CD14-positive monocyte (primary cell): Measurements from ENCODE around the gene WNT10A. TPM values are rescaled to one million over a fixed set of nuclear protein-coding genes. Genes with fewer than 3 reads are reported as not detected.

Source experiments
- DNase-seq, 3 donors: peaks; one replicate each; pipeline ENCODE4 v3.0.0-alpha.2; 2011 to 2022
- H2AFZ ChIP-seq: 2 replicates; pipeline ENCODE4 v1.6.0; 2012; ENCODE audit warnings: mild to moderate bottlenecking, low read depth, low read length, inconsistent platforms; ENCODE audit not compliant: insufficient read depth, poor library complexity, severe bottlenecking
- H3K27ac ChIP-seq, 2 donors: 1 replicate in 1 of 2; 2 replicates in 1 of 2; pipeline ENCODE4 v1.5.1; 2012 to 2013; ENCODE audit warnings: low read length in 2 of 2, control low read depth in 1 of 2, inconsistent platforms in 1 of 2, low read depth in 1 of 2, mild to moderate bottlenecking in 1 of 2
- H3K27me3 ChIP-seq, 2 donors: one replicate each; pipeline versions ENCODE4 v1.6.0 to v1.6.1; 2011 to 2013; ENCODE audit warnings: low read length in 2 of 2; ENCODE audit not compliant: control insufficient read depth in 2 of 2, insufficient read depth in 2 of 2
- H3K36me3 ChIP-seq, 2 donors: replicated peaks in 1 of 2; 1 replicate in 1 of 2; 2 replicates in 1 of 2; pipeline versions ENCODE4 v1.5.1 to v1.6.1; 2012 to 2013; ENCODE audit warnings: low read length in 2 of 2, control low read depth in 1 of 2, inconsistent platforms in 1 of 2, mild to moderate bottlenecking in 1 of 2; ENCODE audit not compliant: insufficient read depth in 2 of 2, control insufficient read depth in 1 of 2
- H3K4me1 ChIP-seq, 2 donors: 1 replicate in 1 of 2; 2 replicates in 1 of 2; pipeline versions ENCODE4 v1.5.1 to v1.6.1; 2012 to 2013; ENCODE audit warnings: low read length in 2 of 2, control low read depth in 1 of 2, inconsistent platforms in 1 of 2, mild to moderate bottlenecking in 1 of 2, moderate library complexity in 1 of 2; ENCODE audit not compliant: insufficient read depth in 2 of 2, control insufficient read depth in 1 of 2
- H3K4me2 ChIP-seq: replicated peaks from 2 replicates; pipeline ENCODE3; 2012; ENCODE audit warnings: low read length, moderate library complexity, mild to moderate bottlenecking; ENCODE audit not compliant: poor library complexity, severe bottlenecking; ENCODE audit errors: extremely low read depth
- H3K4me3 ChIP-seq, 3 experiments: fragments of 200-600 bp in 1 of 3; sonication (generic) in 1 of 3; replicated peaks in 1 of 3; 1 replicate in 2 of 3; 2 replicates in 1 of 3; pipeline ENCODE4 v1.5.1; 2011 to 2013; ENCODE audit warnings: low read length in 3 of 3, mild to moderate bottlenecking in 3 of 3, control low read depth in 2 of 3, low read depth in 2 of 3, inconsistent platforms in 1 of 3, moderate library complexity in 1 of 3
- H3K79me2 ChIP-seq: 2 replicates; pipeline ENCODE4 v1.6.0; 2012; ENCODE audit warnings: mild to moderate bottlenecking, control low read depth, inconsistent platforms, low read length, moderate library complexity; ENCODE audit not compliant: insufficient read depth
- H3K9ac ChIP-seq: 2 replicates; pipeline ENCODE4 v1.6.0; 2017; ENCODE audit warnings: low read length, mild to moderate bottlenecking; ENCODE audit not compliant: insufficient read depth, poor library complexity, severe bottlenecking
- H3K9me3 ChIP-seq, 2 donors: replicated peaks in 1 of 2; 1 replicate in 1 of 2; 2 replicates in 1 of 2; pipeline versions ENCODE4 v1.5.1 to v1.6.1; 2012 to 2013; ENCODE audit warnings: low read length in 2 of 2, control low read depth in 1 of 2; ENCODE audit not compliant: control insufficient read depth in 1 of 2, insufficient read depth in 1 of 2
- H4K20me1 ChIP-seq: 2 replicates; pipeline ENCODE4 v1.6.0; 2012; ENCODE audit warnings: mild to moderate bottlenecking, low read length, control low read depth, moderate library complexity; ENCODE audit not compliant: insufficient read depth
- H3K27ac Mint-ChIP-seq, 7 donors: one replicate each; pipeline ENCODE4 v1.8.0; 2020; ENCODE audit warnings: mild to moderate bottlenecking in 7 of 7, mixed read lengths in 7 of 7, moderate library complexity in 6 of 7, inconsistent platforms in 2 of 7
- H3K27me3 Mint-ChIP-seq, 3 donors: one replicate each; pipeline ENCODE4 v1.8.0; 2021 to 2022; ENCODE audit warnings: low read depth in 3 of 3, mild to moderate bottlenecking in 3 of 3, mixed read lengths in 3 of 3, moderate library complexity in 3 of 3, inconsistent platforms in 1 of 3
- H3K36me3 Mint-ChIP-seq, 2 donors: one replicate each; pipeline ENCODE4 v1.8.0; 2020; ENCODE audit warnings: mixed read lengths in 2 of 2, inconsistent platforms in 1 of 2, mild to moderate bottlenecking in 1 of 2
- H3K4me1 Mint-ChIP-seq: one replicate; pipeline ENCODE4 v1.8.0; 2020; ENCODE audit warnings: mild to moderate bottlenecking, mixed read lengths
- H3K4me3 Mint-ChIP-seq, 2 donors: one replicate each; pipeline ENCODE4 v1.8.0; 2020; ENCODE audit warnings: mild to moderate bottlenecking in 2 of 2, mixed read lengths in 2 of 2, moderate library complexity in 1 of 2
- H3K9me3 Mint-ChIP-seq, 7 donors: one replicate each; pipeline ENCODE4 v1.8.0; 2020 to 2022; ENCODE audit warnings: mixed read lengths in 7 of 7, mild to moderate bottlenecking in 6 of 7, moderate library complexity in 6 of 7, inconsistent platforms in 2 of 7
- CTCF ChIP-seq: fragments of 200-600 bp; IDR thresholded peaks from one replicate; pipeline ENCODE4 v1.8.0; 2022; ENCODE audit warnings: antibody characterized with exemption, mild to moderate bottlenecking
- WGBS: methylation state at CpG from one replicate; pipeline ENCODE4 v1.1.5; 2013; ENCODE audit warnings: missing lambda C conversion rate; ENCODE audit not compliant: insufficient coverage; 5-methylcytosine and 5-hydroxymethylcytosine counted together
- intact Hi-C, 2 donors: fragments of 100-400 bp; cut with micrococcal nuclease; formaldehyde crosslinking; loops; one replicate each; pipeline versions ENCODE4 v1.15.0 to v1.15.1; 2023
- polyA plus RNA-seq, 3 donors: library from polyadenylated mRNA; depleted of rRNA in 1 of 3; unstranded in 2 of 3; stranded (reverse) in 1 of 3; fragments of 300-500 nt in 2 of 3; fragments of >200 nt in 1 of 3; fragmentation: Illumina TruSeq in 2 of 3; gene quantifications; 1 replicate in 2 of 3; 2 replicates in 1 of 3; pipeline ENCODE4 v1.2.3, GENCODE V29; 2012 to 2021

Gene WNT10A
- polyA plus RNA-seq, 3 donors: 0.04 TPM; not detected in 2

DNA sequence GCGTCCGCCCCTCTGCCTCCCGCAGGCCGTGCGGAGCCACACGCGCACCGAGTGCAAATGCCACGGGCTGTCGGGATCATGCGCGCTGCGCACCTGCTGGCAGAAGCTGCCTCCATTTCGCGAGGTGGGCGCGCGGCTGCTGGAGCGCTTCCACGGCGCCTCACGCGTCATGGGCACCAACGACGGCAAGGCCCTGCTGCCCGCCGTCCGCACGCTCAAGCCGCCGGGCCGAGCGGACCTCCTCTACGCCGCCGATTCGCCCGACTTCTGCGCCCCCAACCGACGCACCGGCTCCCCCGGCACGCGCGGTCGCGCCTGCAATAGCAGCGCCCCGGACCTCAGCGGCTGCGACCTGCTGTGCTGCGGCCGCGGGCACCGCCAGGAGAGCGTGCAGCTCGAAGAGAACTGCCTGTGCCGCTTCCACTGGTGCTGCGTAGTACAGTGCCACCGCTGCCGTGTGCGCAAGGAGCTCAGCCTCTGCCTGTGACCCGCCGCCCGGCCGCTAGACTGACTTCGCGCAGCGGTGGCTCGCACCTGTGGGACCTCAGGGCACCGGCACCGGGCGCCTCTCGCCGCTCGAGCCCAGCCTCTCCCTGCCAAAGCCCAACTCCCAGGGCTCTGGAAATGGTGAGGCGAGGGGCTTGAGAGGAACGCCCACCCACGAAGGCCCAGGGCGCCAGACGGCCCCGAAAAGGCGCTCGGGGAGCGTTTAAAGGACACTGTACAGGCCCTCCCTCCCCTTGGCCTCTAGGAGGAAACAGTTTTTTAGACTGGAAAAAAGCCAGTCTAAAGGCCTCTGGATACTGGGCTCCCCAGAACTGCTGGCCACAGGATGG is 7.1 kb upstream of the WNT10A start:
- H3K36me3 ChIP-seq: no peaks in the 10 kb centered on the region
- H3K4me1 Mint-ChIP-seq: peaks cover 29% of the 10 kb centered on the region
- no peaks in the 10 kb centered on the region for H3K79me2 ChIP-seq
- H3K4me1 ChIP-seq: peaks cover 25 to 30% of the 10 kb centered on the region in 2 donors
- no peak overlapping the region for H2AFZ ChIP-seq
- no peak overlapping the region for H3K27ac ChIP-seq
- intact Hi-C loops: no loop called here
- H3K4me3 ChIP-seq: no peak overlapping the region
- H3K27me3 ChIP-seq: peaks cover 41 to 72% of the 10 kb centered on the region in 2 donors
- peaks cover 10% of the 10 kb centered on the region in 2 donors for H3K36me3 Mint-ChIP-seq
- WGBS: 5% methylated on average over 78 of the region's 86 CpGs
- H3K4me2 ChIP-seq: no peak overlapping the region
- H4K20me1 ChIP-seq: peaks cover 6% of the 10 kb centered on the region
- peak overlapping the region in 1 of 2 donors; percentile 98 for H3K4me3 Mint-ChIP-seq
- peaks cover 0 to 13% (median 5%) of the 10 kb centered on the region in 7 donors for H3K9me3 Mint-ChIP-seq
- H3K27me3 Mint-ChIP-seq: peaks cover 72 to 79% (median 73%) of the 10 kb centered on the region in 3 donors
- no peak overlapping the region for H3K9ac ChIP-seq
- peaks cover 0 to 22% of the 10 kb centered on the region in 2 donors for H3K9me3 ChIP-seq
- DNase-seq: no peak
- TF ChIP-seq CTCF: no peak
- H3K27ac Mint-ChIP-seq: peak overlapping the region in 1 of 7 donors; percentile 28

GRCh38 chr2:218875692-218876246 is 4.9 kb upstream of the WNT10A start:
- DNase-seq: no peak
- Histone ChIP-seq H3K36me3 (no peaks in the 10 kb centered on the region), H3K9me3 (peaks cover 0 to 31% of the 10 kb centered on the region in 2 donors), H3K79me2 (no peaks in the 10 kb centered on the region), H3K4me2 (no peak overlapping the region), H3K4me3 (no peak overlapping the region), H2AFZ (no peak overlapping the region), H3K27ac (no peak overlapping the region), H4K20me1 (peaks cover 6% of the 10 kb centered on the region), H3K27me3 (peaks cover 57 to 88% of the 10 kb centered on the region in 2 donors), H3K4me1 (peaks cover 26 to 37% of the 10 kb centered on the region in 2 donors), H3K9ac (no peak overlapping the region)
- no peak for TF ChIP-seq CTCF
- Mint-ChIP-seq H3K27ac (peak overlapping the region in 1 of 7 donors; percentile 43), H3K4me3 (peak overlapping the region in 1 of 2 donors; percentile 39), H3K36me3 (peaks cover 10% of the 10 kb centered on the region in 2 donors), H3K27me3 (peaks cover 82 to 90% (median 84%) of the 10 kb centered on the region in 3 donors), H3K9me3 (peaks cover 0 to 15% (median 9%) of the 10 kb centered on the region in 7 donors), H3K4me1 (peaks cover 34% of the 10 kb centered on the region)
- WGBS: 30% methylated on average over 2 of the region's 2 CpGs
- intact Hi-C loops: loop anchor here in 1 of 2 donors (2.0 kb wide), 1 partner anchor 21 kb away; no protein-coding TSS in a partner anchor
